Central memory CD8-positive, alpha-beta T cell (primary cell): ENCODE results near the gene FANCC.

Source experiments
- ATAC-seq: fragments of 150-1000 bp; cut with Tn5 transposase; replicated peaks from 2 replicates; pipeline ENCODE4 v1.10.0; 2022; ENCODE audit warnings: mild to moderate bottlenecking, moderate FRiP score, moderate number of reproducible peaks; ENCODE audit not compliant: poor library complexity, severe bottlenecking; ENCODE audit errors: extremely low read depth
- DNase-seq, 2 donors: peaks; one replicate each; pipeline ENCODE4 v3.0.0; 2021; ENCODE audit warnings: low spot score in 2 of 2
- H3K27ac Mint-ChIP-seq: one replicate; pipeline ENCODE4 v1.8.0; 2022; ENCODE audit warnings: low read depth, mild to moderate bottlenecking, moderate library complexity, mixed read lengths
- H3K27me3 Mint-ChIP-seq: one replicate; pipeline ENCODE4 v1.8.0; 2022; ENCODE audit warnings: mixed read lengths
- H3K36me3 Mint-ChIP-seq: one replicate; pipeline ENCODE4 v1.8.0; 2022; ENCODE audit warnings: mild to moderate bottlenecking, moderate library complexity, mixed read lengths; ENCODE audit not compliant: insufficient read depth
- H3K4me1 Mint-ChIP-seq: one replicate; pipeline ENCODE4 v1.8.0; 2022; ENCODE audit warnings: mixed read lengths
- H3K4me3 Mint-ChIP-seq: one replicate; pipeline ENCODE4 v1.8.0; 2022; ENCODE audit warnings: mild to moderate bottlenecking, moderate library complexity, mixed read lengths
- H3K9me3 Mint-ChIP-seq: one replicate; pipeline ENCODE4 v1.8.0; 2022; ENCODE audit warnings: mixed read lengths

The FANCC gene

DNA sequence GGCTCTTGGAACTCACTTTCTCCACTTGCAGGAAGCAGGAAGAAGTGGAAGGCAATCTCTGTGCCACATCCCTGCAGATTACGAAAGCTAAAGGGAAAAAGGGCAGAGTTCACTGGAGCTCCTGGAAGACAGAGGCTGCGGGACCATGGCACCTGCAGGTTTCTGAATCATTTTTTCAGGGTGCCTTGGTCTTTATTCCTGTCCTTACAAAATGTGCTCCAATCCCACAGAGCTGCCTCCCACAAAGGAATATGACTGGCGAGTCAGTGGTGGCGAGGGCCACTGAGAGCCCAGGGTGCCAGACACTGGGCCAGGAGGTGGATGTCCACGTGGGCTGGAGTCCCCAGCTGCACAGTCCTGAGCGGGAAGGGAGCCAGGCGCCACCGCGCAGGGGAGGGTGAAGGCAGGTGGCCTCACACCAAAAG is 183.0 kb downstream of the FANCC start:
- H3K4me1 Mint-ChIP-seq, result peaks cover 5% of the 10 kb centered on the region
- H3K27me3 Mint-ChIP-seq, result no peaks in the 10 kb centered on the region
- H3K4me3 Mint-ChIP-seq, result no peak overlapping the region
- DNase-seq (no peak), ATAC-seq (no peak)
- H3K27ac Mint-ChIP-seq, result no peak overlapping the region
- no peaks in the 10 kb centered on the region for H3K9me3 Mint-ChIP-seq
- no peaks in the 10 kb centered on the region for H3K36me3 Mint-ChIP-seq

DNA sequence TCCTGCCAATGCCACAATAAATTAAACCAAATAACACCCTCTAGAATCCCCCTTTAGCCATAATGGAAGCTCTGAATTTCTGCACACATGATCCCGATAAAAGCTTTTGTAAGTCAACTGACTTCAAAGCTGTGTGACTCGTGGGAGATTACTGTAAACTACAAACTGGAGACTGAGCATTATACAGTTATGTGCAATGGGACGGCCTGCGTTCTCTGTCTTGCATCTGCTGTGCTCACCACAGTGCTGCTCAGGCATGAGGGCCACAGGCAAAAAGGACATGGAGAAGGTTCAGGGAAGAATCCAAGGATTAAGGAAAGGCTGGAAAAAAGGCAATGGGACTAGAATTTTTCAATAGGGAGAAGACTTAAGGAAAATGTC is 184.2 kb downstream of the FANCC start:
- H3K4me3 Mint-ChIP-seq, result no peak overlapping the region
- no peak overlapping the region for H3K27ac Mint-ChIP-seq
- DNase-seq (no peak), ATAC-seq (no peak)
- H3K4me1 Mint-ChIP-seq, result peaks cover 5% of the 10 kb centered on the region
- no peaks in the 10 kb centered on the region for H3K27me3 Mint-ChIP-seq
- H3K36me3 Mint-ChIP-seq, result no peaks in the 10 kb centered on the region
- no peaks in the 10 kb centered on the region for H3K9me3 Mint-ChIP-seq

DNA sequence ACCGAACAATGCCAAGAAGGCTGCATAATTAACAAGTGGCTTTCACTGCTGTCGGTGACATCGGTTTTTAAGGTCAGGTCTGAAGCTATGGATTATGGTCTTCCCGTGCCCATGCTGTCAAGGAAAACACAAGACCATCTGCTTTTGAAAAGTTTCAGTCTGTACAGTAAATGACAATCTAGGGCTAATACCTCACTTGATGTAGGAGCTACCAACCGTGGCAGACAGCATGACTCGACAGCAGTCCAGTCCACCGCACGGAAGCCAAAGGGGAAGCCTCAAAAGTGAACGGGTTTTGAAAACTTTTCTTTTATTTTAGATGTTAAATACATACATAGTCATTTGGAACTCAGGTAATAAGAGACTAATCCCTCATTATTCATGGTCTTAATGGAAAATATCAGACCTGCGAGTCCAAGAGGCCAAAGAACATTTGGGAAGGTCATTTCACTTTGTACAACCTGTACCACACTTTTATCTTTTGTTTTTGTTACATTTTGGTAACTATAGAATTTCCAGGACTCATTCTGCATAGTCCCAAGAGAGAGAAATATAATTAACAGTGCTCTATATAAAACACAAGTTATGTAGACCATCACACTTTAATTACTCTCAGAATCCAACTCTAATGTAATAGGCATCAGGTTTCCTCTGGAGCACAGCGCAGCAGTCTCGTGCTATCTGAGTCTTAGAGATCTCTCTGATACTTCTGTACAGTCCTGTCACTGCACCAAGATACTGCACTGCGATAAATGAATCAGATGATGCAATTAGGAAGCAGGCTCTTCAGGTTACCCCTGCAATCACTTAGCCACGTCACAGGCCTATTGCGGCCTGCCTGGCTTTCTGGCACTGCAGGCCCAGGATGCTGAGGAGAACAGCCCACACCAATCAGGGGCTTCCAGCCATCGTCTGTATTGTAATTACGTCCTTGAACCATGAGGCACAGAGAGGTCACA is 184.9 kb downstream of the FANCC start:
- DNase-seq (no peak), ATAC-seq (no peak)
- H3K27ac Mint-ChIP-seq, result no peak overlapping the region
- H3K27me3 Mint-ChIP-seq, result no peaks in the 10 kb centered on the region
- no peaks in the 10 kb centered on the region for H3K36me3 Mint-ChIP-seq
- H3K4me3 Mint-ChIP-seq, result no peak overlapping the region
- no peaks in the 10 kb centered on the region for H3K9me3 Mint-ChIP-seq
- H3K4me1 Mint-ChIP-seq, result peaks cover 5% of the 10 kb centered on the region

DNA sequence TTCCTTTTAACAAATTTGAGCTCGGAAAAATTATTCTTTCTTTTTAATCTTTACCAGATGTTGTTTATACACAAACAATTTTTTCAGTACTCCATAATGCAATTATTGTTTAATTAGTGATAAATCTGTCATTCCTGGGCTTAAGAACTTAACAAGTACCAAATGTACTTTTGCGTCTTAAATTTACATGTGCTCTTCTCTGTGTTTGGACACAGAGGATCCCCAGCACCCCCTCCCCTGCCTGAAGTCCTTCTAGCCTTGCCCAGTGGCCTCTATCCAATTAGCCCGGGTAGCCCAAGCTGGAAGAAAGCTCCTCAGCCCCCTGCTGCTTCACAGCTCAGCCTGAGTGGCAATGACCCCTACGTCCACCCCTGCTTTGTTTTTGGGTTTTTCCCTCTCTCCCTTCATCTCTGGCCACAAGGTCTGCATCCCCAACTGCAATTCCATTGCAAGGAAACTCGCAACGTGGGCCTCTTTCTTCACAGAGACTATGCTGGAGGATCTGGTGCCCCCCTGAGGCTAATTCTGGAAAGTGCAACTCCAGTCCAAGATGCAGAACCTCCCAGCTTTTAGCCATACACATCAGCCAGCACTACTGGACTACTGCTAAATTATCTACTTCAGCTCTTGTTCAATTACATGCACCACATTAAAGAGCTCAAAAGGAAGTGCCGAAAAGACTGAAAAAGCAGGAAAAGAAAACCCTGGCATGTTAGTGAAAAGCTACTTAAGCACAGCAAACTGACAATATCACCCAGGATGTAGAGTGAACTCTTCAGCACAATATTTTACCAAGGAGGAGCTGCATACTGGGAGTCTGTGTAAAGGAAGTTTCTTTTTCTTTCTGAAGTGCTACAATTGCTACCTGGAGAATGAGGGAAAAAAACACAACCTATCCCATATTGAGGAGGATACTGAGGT is 186.2 kb downstream of the FANCC start:
- Mint-ChIP-seq H3K4me3 (no peak overlapping the region), H3K36me3 (no peaks in the 10 kb centered on the region), H3K4me1 (peaks cover 5% of the 10 kb centered on the region), H3K27me3 (no peaks in the 10 kb centered on the region), H3K9me3 (no peaks in the 10 kb centered on the region), H3K27ac (no peak overlapping the region)
- peak in 1 of 2 donors; percentile 26 for DNase-seq
- ATAC-seq, result no peak

DNA sequence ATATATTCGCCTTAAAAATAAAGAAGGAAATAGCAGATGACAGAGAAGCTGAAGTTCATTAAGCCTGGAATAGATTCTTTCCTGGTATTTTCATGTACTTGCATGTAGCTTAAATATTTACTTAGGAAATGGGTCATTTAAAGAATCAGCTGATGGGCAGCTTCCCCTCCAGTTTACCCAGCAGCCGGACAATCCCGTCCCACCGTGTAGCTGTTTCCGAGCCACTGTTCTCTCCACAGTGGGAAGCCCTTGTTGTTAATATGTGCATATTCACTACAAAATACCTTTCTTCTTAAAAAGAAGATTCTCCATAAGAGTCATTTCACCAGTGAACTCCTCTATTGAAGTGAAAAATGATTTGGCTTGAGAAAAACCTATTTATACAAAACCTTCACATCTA is 187.0 kb downstream of the FANCC start:
- Mint-ChIP-seq H3K27me3 (no peaks in the 10 kb centered on the region), H3K27ac (no peak overlapping the region), H3K4me1 (peaks cover 5% of the 10 kb centered on the region)

DNA sequence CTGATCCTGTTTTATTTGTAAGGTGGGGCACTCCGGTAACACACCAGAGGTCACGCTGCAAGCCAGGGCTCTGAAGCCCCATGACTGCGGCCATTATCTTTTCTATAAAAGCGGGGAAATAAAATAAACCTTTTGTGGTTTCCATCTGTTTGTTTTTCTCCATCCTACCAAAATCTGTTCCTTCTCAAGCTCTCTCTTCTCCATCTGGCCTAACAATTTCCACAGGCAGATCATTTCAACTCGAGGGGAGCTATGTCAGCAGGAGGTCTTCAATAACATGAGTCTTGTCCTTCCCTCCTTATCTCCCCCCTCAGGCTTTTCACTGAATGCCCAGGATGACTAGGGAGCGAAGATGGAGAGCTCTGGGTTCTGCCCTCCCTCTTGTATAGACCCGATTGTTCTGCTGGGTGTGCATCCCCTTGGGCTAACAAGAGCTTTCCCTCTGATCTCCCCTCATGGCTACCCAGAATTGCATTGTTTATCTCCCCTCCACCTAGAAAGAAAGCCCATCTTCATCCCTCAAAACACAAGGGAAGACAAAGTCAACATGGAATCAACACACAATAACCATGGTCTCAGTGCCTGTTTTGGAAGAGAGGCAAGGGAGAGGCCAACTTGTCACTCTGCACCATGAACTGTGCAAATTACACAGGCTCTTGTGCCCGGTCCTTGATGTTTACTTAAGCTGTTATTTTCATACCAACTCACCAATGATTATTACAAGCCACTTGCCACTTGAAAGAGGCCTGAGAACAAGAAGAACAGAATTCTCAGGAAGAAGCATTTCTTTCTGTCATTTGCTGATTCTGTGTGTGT is 187.8 kb downstream of the FANCC start:
- no peak overlapping the region for H3K27ac Mint-ChIP-seq
- H3K36me3 Mint-ChIP-seq, result no peaks in the 10 kb centered on the region
- DNase-seq, result no peak
- no peak for ATAC-seq
- H3K4me3 Mint-ChIP-seq, result no peak overlapping the region
- H3K9me3 Mint-ChIP-seq, result no peaks in the 10 kb centered on the region
- peaks cover 5% of the 10 kb centered on the region for H3K4me1 Mint-ChIP-seq
- no peaks in the 10 kb centered on the region for H3K27me3 Mint-ChIP-seq

More for the DNA sequence above, 187.0 kb downstream of the FANCC start:
- Mint-ChIP-seq H3K9me3 (no peaks in the 10 kb centered on the region), H3K4me3 (no peak overlapping the region), H3K36me3 (no peaks in the 10 kb centered on the region)
- ATAC-seq, result no peak
- DNase-seq, result no peak

DNA sequence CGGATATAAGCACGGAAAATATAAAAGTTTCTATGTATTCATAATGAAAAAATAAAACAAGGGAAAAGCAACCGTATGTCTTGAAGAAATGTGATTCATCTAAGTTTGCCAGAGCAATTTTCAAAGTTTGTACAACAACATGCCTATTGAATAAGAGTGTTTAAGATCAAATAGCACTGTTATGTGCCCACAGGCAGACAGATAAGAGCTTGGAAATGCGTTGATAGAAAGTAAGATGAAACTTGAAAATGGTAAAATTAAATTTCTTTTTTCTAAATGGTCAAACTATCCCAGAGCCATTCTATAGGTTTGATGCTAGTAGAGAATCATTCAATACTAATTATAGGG is 189.4 kb downstream of the FANCC start:
- H3K9me3 Mint-ChIP-seq, result no peaks in the 10 kb centered on the region
- no peak overlapping the region for H3K27ac Mint-ChIP-seq
- no peaks in the 10 kb centered on the region for H3K27me3 Mint-ChIP-seq
- H3K36me3 Mint-ChIP-seq, result no peaks in the 10 kb centered on the region
- ATAC-seq, result no peak
- peaks cover 5% of the 10 kb centered on the region for H3K4me1 Mint-ChIP-seq
- no peak for DNase-seq
- no peak overlapping the region for H3K4me3 Mint-ChIP-seq

DNA sequence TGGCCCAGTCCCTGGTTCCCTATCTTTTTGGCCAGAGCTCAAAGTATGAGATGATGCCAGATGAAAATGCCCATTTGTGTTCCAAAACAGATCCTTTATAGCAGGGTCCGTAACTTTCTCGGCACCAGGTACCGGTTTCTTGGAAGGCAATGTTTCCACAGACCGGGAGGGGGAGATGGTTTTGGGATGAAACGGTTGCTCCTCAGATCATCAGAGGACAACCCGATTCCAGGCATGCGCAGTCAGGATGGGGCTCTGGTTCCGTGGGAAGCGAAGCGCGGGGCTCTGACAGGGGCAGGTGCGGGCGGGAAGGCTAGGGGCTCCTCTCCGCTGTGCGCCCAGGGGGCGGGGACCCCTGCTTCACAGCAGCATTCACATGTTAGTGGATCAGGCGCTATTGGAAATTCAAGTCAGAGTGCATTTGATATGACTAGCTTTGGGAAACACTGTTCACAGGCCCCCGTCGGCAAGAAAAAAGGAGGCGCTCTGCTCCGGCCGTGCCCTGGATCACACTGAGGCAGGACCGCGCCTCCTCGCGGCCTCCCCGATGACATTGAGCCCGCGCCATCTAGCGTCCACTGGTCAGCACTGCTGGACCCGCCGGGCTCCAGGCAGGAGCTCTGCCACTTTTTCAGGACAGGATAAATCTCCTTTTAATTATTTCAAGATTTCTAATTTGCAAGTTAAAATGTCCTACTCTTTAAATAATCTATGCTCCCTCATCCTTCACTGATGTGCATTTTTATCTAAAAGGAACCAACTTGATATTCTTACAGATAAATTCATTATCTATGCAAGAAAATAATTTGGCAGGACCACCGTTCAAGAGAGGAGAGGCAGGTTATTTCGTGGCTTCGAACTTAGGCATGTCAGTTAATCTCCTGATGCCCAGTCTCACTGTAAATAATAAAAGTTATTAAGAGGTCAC is 190.0 kb downstream of the FANCC start:
- H3K36me3 Mint-ChIP-seq, result no peaks in the 10 kb centered on the region
- H3K9me3 Mint-ChIP-seq, result no peaks in the 10 kb centered on the region
- no peaks in the 10 kb centered on the region for H3K27me3 Mint-ChIP-seq
- H3K27ac Mint-ChIP-seq, result no peak overlapping the region
- ATAC-seq, result no peak
- DNase-seq, result peak; percentile 33 to 45
- H3K4me1 Mint-ChIP-seq, result peaks cover 5% of the 10 kb centered on the region
- H3K4me3 Mint-ChIP-seq, result no peak overlapping the region

DNA sequence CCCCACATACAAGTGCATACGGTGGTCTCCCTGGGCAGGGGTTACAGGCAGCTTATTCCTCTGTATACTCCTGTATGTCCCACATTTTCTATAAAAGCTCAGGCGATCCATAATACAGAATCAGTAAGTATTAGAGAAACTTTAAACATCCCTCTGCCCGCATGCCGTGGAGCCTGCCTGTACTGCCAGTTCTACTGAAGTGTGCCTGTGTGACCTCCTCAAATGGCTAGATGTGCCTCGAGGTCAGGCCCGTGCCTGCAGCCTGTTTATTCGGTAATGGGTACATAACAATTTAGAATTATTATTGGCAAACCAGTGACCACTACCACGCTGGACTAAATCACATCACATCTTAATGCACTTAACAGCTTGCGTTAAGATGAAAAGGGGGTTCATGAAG is 190.8 kb downstream of the FANCC start:
- no peaks in the 10 kb centered on the region for H3K9me3 Mint-ChIP-seq
- no peak overlapping the region for H3K4me3 Mint-ChIP-seq
- no peak overlapping the region for H3K27ac Mint-ChIP-seq
- H3K4me1 Mint-ChIP-seq, result peaks cover 5% of the 10 kb centered on the region
- H3K27me3 Mint-ChIP-seq, result no peaks in the 10 kb centered on the region
- no peak for DNase-seq
- no peak for ATAC-seq
- no peaks in the 10 kb centered on the region for H3K36me3 Mint-ChIP-seq

DNA sequence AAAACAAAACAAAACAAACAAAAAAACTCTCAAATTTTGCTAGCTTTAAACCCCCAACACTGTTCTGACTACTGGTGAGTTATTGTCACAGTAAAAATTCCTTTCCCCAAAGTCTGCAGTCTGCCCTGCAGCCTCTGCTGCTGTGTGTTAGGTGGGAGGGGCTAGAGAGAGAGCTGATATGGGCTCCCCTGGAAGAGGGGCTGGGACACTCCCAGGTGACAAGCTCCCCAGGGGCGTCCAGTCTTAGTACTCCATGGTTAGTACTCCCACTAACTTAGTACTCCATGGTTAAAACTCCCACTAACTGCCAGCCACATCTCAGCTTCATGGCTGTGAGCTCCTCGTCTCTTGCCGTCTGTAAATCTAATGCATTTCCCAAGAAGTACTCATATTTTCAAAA is 191.9 kb downstream of the FANCC start:
- Mint-ChIP-seq H3K4me3 (no peak overlapping the region), H3K27ac (no peak overlapping the region), H3K27me3 (no peaks in the 10 kb centered on the region)

DNA sequence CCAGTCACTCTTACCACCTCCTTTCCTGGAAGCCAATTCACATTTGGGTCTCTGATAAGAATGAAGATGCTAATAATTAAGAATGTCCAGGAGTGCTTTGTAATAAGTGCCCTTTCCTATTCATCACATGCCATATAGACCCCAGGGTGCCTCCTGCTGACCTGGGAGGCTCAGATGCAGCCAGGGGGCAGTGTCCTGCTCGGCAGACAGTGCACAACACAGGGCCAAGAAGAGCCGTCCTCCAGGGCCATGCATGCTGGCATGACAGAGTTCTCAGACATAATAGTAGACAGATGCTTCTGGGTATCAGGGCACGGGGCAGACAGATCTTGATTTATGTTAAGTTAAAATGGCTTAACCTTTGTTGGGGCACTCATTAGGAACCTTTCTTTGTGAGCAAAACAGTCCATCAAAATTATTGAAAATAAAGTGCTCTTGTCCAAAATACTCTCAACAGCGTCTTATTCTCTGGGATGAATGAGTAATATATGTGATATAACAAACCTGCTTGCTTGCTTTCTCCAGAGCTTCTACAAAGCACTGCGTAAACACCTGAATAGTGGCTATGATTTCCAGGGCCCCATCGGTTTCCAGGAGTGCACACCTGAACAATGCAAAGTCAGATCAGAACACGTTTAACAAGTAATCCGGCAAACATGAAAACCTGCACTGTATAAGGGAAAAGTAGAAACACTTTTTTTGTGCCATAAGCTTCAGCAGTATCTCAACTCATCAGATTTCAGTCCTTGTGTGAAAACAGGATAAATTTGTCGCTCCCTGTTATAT is 192.7 kb downstream of the FANCC start:
- Mint-ChIP-seq H3K27ac (no peak overlapping the region), H3K27me3 (no peaks in the 10 kb centered on the region), H3K4me3 (no peak overlapping the region), H3K36me3 (no peaks in the 10 kb centered on the region), H3K4me1 (no peaks in the 10 kb centered on the region), H3K9me3 (no peaks in the 10 kb centered on the region)
- no peak for DNase-seq
- ATAC-seq, result no peak

More for the DNA sequence above, 191.9 kb downstream of the FANCC start:
- ATAC-seq (no peak), DNase-seq (no peak)
- no peaks in the 10 kb centered on the region for H3K36me3 Mint-ChIP-seq
- no peaks in the 10 kb centered on the region for H3K9me3 Mint-ChIP-seq
- H3K4me1 Mint-ChIP-seq, result no peaks in the 10 kb centered on the region
